ENCODE data around the gene TAF13.

- TF ChIP-seq EZH2 (IDR thresholded peaks at IDR 0.05) (no peak), POLR2AphosphoS5 (IDR thresholded peaks at IDR 0.05; ENCODE audit: borderline replicate concordance, low read depth, low read length) (no peak)
These were observed 42.3 kb upstream of the TAF13 start for GRCh38 chr1:109118089-109118488.
